Measurements from ENCODE around the gene UBD.
A peak's percentile ranks its signal among the peaks of the same experiment; 100 is the strongest.

The UBD gene

GRCh38 chr6:29591677-29592076 lies 32.1 kb upstream of the UBD start:
- TF ChIP-seq ZFP30 (CRISPR knock-in tag; IDR thresholded peaks at IDR 0.05) (no peak), TOX (CRISPR knock-in tag; IDR thresholded peaks at IDR 0.05; ENCODE audit: borderline replicate concordance) (no peak), ARNTL (CRISPR knock-in tag; IDR thresholded peaks at IDR 0.05; ENCODE audit: borderline replicate concordance, low read depth) (no peak)
- ATAC-seq = no peak

- no peak for ATAC-seq
- no peak for TF ChIP-seq RARB (CRISPR knock-in tag; IDR thresholded peaks at IDR 0.05)
- TF ChIP-seq TCF4 (CRISPR knock-in tag; IDR thresholded peaks at IDR 0.05; ENCODE audit: borderline replicate concordance) = no peak
- TF ChIP-seq ZFP3 (CRISPR knock-in tag; IDR thresholded peaks at IDR 0.05) = no peak
- no peak for TF ChIP-seq POU6F1 (CRISPR knock-in tag; IDR thresholded peaks at IDR 0.05; ENCODE audit: borderline replicate concordance, low read depth)
- no peak for TF ChIP-seq CSRNP3 (CRISPR knock-in tag; IDR thresholded peaks at IDR 0.05)
- TF ChIP-seq TSHZ2 (CRISPR knock-in tag; IDR thresholded peaks at IDR 0.05) = no peak
- TF ChIP-seq ZNF70 (CRISPR knock-in tag; IDR thresholded peaks at IDR 0.05) = no peak
- no peak for TF ChIP-seq ISL1 (CRISPR knock-in tag; IDR thresholded peaks at IDR 0.05)
- TF ChIP-seq SNAI2 (CRISPR knock-in tag; IDR thresholded peaks at IDR 0.05) = no peak
- no peak for TF ChIP-seq TOX (CRISPR knock-in tag; IDR thresholded peaks at IDR 0.05; ENCODE audit: borderline replicate concordance)
- no peak for TF ChIP-seq GLIS3 (CRISPR knock-in tag; IDR thresholded peaks at IDR 0.05)
- no peak for TF ChIP-seq ESRRG (CRISPR knock-in tag; IDR thresholded peaks at IDR 0.05)
- TF ChIP-seq ZNF565 (CRISPR knock-in tag; conservative IDR thresholded peaks at IDR 0.05; ENCODE audit: low read depth) = no peak
- TF ChIP-seq PATZ1 (CRISPR knock-in tag; IDR thresholded peaks at IDR 0.05; ENCODE audit: borderline replicate concordance) = no peak
- no peak for TF ChIP-seq ZNF8 (CRISPR knock-in tag; IDR thresholded peaks at IDR 0.05)
- no peak for TF ChIP-seq CSDC2 (CRISPR knock-in tag; IDR thresholded peaks at IDR 0.05)
- no peak for TF ChIP-seq ZFP30 (CRISPR knock-in tag; IDR thresholded peaks at IDR 0.05)
- TF ChIP-seq OSR1 (CRISPR knock-in tag; IDR thresholded peaks at IDR 0.05) = no peak
- TF ChIP-seq BACH2 (CRISPR knock-in tag; IDR thresholded peaks at IDR 0.05; ENCODE audit: borderline replicate concordance) = no peak
- no peak for TF ChIP-seq PPARA (CRISPR knock-in tag; IDR thresholded peaks at IDR 0.05; ENCODE audit: borderline replicate concordance)
These were observed 30.8 kb upstream of the UBD start for GRCh38 chr6:29590218-29590808.

- peak; percentile 83 for ATAC-seq
These were observed 30.0 kb upstream of the UBD start for GRCh38 chr6:29589423-29590048.

More at GRCh38 chr6:29589423-29590048, 30.0 kb upstream of the UBD start:
- no peak for TF ChIP-seq ZNF70 (CRISPR knock-in tag; IDR thresholded peaks at IDR 0.05)
- TF ChIP-seq ZFP30 (CRISPR knock-in tag; IDR thresholded peaks at IDR 0.05) = no peak
- no peak for TF ChIP-seq POU6F1 (CRISPR knock-in tag; IDR thresholded peaks at IDR 0.05; ENCODE audit: borderline replicate concordance, low read depth)
- no peak for TF ChIP-seq PATZ1 (CRISPR knock-in tag; IDR thresholded peaks at IDR 0.05; ENCODE audit: borderline replicate concordance)

Data from SK-N-SH treated with all-trans-retinoic acid at 6 μM for 48 hours (cell line).